Stimulated activated CD8-positive, alpha-beta memory T cell treated with anti-CD3 and anti-CD28 coated beads, Interleukin-7, amount 100 ng/mL, for 4 hours (primary cell): ENCODE measurements around the gene GPR55.

Source experiments
- DNase-seq, 2 donors: peaks; one replicate each; pipeline ENCODE4 v3.0.0-alpha.2; 2020; ENCODE audit warnings: low read depth in 2 of 2

Gene GPR55

DNA sequence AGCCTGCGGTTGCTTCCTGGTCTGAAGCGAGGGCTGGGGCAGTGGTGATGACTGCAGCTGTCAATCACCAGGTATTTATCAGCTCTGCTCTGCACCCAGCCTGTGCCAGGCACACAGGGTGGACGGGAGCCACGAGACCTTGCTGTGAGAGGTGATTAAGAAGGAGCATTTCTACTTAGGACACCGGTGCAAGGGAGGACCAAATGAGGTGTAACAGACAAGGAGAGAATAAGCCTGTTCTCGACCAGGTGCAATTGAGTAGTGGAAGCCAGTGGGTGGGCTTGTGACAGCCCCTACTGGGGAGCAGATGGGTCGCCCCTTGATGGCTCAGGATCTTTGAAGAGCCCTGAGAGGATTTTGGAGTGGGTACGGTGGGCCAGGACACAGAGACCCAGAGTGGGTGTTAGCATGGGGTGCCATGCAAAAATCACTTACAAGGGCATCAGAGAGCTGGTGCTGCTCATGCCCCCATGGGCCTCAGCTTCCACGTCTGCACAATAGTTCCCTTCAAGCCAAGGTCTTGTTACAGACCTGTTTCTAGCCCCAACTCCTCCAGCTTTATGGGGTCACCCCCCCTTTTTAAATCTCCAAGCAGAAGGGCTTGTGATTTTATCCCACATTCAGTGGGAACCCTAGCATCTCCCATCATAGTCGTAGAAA lies 24.6 kb downstream of the GPR55 start:
- DNase-seq: no peak

DNA sequence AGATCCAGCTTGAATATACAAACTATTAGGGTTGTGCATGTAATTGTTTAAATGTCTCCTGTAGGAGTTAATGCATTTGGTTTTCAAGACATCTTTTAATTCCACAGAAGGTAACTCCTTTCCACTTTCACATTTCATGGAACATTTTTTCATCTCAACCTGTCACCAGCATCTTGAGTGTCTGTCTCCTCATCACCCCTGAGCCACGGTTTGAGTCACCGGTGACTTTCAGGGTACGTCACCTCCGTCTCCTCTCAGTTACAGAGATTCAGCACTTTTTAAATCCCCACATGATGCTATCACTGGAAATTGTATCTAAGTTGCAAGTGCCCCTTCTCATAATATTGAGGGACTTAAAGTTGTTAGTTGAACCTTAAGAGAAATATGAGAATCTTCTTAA lies 25.3 kb downstream of the GPR55 start:
- no peak for DNase-seq

DNA sequence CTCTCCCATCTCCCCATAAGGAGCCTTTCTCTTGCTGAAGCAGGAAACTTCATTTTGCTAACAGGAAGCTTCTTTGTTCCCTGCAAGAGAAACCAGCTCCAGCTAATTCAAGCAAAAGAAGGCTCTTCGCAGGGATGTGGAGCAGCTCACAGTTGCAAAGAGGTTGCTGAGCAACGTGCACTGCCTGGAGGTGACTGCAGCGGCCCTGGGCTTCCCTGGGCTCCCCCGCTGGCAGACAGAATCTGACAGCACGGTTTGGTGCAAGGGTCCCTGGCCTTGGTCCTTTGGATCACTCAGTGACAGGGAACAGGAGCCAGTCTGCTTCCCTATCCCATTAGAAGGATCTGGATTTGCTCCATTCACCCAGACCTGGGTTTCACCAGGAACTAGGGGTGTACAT lies 25.8 kb downstream of the GPR55 start:
- DNase-seq: no peak

DNA sequence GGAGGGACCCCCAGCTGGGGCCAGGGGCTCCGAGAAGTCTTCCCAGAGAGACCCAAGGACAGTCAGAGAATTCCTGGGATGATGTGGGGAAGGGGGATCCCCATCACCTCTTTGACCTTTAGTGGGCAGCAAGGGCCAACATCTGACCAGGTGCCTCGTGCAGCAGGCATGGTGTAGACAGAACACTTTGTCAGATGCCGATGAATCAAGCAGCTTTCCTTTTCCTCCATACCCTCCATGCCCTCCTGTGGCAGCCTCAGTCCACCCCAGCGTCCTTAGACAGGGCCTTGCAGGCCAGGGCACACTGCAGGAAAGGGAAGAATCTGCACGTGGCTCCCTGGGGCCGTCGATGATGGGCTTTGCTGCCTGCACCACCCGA lies 26.3 kb downstream of the GPR55 start:
- DNase-seq: no peak

DNA sequence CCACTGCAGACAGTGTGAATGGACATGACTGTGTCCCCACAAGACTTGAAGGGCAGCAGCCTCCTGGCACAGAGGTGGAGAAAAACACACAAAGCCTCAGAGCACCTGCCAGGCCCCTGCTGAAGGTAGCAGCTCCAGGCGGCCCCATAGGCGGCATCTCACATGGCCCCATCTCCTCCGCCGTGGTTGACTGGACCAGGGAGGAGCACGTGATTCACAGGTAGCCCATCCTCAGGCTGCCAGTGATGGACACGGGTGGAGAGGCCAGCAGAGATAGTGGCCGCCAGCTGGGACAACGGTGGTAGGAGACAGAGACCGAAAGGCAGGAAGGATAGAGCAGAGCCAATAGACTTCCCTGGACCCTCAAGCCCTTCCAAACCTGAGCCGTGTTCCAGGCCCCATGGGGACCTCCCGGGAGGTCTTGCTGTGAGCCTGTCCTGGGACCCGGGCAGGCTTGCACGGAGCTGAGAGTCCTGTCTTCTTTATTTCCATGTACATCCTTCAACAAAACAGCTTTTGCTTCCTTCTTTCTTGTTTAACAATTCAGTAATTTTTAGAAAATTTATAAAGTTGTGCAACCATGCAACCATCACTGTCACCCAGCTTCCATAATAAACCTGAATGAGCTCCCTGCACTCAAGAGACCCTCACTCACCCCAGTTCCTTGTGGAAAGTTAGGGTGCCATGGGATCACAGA lies 26.9 kb downstream of the GPR55 start:
- no peak for DNase-seq

DNA sequence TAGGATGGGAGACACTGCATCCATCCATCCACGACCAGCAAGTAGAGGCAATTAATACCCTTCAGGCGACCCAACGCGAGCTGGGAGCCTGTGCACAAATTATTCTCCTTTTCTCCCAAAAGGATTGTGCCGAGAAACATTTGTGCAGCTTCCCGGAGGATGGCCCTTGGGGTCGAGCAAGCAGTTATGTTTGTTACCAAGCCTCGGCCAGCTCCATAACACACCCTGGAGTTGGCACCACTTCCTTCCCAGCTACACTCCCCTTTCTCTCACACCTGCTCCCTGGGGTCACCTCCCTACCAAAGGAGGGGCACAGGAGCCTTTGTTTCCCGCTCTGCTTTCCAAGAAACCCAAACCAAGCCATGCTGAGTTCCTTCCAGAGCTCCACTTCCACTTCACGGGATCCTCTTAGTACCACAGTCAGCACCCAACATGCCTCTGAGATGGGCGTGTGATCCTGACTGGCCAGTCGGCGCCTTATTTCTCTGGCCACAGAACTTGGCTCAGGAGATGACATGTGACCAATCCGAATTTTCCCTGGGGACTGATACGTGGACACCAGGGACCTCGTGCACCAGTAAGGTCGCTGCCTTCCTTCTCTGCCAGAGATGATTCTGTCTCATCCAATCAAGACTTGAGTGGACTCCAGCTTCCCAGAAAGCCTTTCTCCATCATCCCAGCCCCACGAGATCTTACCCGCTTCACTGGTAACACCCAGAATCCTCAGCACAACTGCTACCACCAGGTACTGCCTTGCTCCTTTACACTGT lies 28.5 kb downstream of the GPR55 start:
- no peak for DNase-seq

DNA sequence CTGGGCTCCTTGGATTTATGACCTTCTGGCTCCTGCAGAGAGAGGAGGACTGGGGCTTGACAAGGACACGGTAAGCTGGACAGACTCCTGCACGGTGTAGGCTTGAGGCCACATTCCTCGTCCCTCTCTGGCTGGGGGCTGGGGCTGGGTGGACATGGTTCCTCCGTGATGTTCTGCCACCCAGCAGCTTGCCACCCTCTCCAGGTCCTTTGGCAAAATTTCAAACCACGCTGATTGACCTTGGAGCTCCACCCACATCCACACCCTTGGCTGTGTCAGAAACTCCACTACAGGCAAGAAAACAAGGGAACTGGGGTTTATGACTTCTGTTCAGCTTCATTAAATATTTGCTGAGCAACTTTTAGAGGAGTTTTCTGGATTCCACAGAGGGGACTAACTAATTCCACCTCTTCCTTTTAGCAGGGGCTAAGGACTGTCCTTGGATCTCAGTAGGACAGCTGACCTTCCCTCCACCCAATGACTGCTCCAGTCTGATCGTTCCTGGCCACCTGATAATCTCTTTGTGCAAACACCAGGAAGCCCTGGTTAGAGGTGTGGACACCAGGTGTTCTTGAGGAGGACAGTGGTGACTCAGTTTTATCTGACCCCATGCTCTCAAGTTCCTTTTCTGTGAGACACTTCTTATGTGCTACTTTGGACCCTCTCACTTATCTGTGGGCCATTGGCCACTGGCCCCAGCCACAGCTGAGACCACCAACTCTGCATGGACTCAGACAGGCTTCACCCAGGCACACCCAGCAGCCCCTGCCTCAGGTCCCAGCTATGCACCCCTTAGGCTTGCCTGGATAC lies 29.3 kb downstream of the GPR55 start:
- no peak for DNase-seq

DNA sequence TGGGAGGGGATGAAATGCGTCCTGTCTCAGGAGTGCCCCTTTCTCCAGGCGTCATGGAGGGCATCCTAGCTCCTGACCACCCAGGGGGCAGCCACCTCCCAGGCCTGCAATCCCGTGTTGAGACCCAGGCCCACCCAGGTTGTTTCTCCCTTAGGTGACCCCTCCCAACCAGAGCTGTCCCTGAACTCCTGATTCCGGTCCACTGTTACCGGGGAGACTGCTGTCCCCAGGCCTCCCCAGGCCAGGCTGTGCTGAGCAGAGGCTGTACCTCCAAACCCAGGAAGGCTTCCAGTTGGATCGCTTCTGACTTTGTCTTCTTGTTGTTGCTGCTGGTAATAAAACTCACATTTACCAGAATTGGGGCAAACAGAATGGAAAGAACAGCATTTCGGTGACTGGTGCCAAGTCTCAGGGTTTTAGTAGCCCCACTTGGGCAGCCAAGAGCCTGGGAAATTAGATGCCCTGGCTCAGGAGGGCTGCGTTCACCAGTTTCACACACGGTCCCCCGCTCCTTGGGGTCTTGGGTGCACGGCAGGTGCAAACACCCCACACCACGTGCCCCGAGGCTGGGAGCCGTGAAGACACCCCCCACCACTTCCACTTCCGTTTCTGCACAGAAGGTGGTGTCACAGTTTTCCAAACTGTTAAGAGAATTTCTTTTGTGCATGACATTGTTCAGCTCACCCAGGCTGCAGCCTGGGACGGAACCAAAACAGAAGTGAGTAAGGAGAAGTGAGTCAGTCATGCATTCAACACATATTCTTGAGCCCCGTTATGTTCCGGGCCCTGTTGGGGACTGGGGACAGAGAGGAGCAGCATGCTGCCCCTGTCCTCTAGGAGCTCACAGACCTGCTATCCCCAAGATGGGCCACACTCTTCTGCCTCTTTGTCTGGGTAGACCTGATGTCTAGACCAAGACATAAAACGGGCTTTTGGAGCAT lies 30.9 kb downstream of the GPR55 start:
- DNase-seq: no peak

DNA sequence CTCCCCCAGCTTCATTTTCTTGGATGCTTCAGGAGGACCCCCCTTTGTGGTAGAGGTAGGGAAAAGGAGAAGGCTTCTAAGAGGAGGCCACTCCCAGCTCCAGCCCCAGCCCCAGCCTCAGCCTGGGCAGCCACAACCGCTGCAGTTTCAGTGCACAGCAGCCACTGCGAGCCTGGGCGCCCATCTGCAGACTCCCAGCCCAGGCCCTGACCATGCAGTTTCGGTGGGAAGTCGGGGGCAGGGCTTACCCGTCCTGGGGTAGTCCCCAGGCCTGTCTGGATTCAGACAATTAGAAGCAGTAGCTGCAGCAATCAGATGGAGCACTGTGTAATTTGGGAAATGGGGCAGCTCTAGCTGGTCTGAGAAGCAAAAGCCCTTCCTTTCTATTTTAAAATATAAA lies 31.7 kb downstream of the GPR55 start:
- no peak for DNase-seq

DNA sequence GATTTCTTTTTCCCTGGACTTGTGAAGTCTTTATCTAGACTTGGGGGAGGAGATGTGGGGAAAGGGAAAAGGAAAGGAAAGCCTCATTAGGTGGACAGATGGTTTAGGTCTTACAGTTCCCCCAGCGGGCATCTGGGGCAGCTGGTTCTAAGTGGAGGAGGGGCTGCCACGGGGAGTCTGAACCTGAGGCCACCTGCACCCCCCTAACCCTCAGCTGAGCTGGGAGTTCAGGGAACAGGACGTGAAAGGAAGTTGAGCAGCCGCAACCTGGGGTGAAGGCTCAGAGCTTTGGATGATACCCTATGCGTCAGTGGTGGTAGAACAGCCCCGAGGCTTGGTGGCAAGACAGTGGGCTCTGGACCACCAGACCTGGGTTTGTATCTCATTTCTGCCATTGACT lies 33.5 kb downstream of the GPR55 start:
- DNase-seq: no peak

DNA sequence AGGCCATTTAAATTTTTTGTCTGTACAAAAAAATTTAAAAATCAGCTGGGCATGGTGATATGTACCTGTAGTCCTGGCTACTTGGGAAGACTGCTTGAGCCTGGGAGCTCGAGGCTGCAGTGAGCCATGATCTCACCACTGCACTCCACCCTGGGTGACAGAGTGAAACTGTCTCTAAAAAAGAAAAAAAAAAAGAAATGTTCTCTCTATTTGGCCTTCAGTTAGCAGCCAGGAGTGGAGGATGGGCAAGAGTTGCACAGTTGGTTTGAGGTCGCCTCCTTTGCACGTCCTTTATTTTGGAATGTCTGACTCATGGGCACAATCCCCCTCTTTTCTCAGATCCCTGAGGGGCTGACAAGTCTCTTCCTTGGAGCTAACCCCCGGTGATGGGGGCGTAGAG lies 34.0 kb downstream of the GPR55 start:
- no peak for DNase-seq

DNA sequence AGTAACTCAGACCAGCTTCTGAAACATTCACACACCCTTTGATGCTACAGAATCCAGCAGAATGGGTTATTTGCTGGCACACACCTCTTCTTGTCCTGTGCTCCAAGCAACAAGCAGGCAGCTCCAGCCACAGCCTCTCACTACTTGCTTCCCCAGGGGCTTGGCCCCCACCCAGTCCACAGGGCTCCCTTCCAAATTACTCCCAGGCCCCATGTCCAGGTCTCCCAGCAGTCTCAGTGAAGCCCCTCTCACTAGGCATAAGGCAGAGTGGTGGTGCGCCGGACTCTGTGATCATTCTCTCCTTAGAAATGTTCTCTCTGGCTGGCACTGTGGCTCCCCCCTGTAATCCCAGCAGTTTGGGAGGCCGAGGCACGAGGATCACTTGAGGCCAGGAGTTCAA lies 34.4 kb downstream of the GPR55 start:
- DNase-seq: no peak

DNA sequence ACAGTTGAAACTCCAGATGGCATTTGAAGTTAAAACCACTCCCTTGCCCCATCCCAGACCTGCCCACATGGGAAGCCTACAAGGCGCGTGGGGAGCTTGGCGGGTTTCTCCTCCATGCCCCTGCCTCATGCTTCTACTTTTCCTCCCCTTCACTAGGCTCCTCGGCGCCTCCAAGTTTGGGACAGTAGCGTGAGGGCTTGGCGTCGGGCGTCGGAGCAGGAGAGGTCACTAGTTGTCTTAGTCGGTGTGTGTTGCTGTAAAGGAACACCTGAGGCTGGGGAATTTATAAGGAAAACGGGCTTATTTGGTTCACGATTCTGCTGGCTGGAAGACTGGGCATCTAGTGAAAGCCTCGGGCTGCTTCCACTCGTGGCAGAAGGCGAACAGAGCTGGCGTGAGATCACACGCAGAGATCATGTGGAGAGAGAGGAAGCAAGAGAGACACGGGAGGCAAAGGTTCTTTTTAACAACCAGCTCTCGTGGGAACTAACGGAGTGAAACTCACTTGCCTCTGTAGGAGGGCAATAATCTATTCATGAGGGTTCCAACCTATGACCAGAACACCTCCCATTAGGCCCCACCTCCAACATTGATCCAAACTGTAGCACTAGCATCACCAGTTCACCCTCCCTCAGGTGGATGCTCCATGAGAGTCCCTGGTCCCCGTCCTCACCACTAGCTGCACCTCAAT lies 35.0 kb downstream of the GPR55 start:
- no peak for DNase-seq

DNA sequence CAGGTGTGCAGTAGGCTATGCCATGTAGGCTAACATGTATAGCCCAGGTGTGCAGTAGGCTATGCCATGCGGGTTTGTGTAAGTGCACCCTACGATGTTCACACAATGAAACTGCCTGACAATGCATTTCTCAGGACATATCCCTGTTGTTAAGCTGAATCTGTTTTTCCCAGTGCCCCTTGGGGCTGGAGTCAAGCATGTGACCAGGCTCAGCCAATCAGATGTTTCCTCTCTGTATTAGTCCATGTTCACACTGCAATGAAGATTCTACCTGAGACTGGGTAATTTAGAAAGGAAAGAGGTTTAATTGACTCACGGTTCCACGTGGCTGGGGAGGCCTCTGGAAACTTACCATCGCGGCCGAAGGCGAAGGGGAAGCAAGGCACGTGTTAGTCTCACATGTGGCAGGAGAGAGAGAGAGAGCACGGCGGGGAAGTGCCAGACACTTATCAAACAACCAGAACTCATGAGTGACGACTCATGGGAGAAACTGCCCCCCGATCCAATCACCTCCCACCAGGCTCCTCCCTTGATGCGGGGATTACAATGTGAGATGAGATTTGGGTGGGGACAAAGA lies 36.1 kb downstream of the GPR55 start:
- no peak for DNase-seq

DNA sequence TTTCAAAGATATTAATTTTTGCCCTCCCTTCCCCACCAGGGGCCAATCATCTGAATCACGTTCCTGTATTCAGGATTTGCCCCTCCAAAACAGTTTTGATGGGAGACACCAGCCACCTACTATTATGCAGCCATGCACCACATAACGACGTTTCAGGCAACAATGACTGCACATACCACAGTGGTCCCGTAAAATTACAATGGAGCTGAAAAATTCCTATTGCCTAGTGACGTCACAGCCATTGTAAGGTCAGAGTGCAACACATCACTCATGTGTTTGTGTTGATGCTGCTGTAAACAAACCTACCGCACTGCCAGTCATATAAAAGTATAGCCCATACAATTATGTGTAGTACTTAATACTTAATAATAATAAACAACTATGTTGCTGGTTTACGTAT lies 37.7 kb downstream of the GPR55 start:
- no peak for DNase-seq

DNA sequence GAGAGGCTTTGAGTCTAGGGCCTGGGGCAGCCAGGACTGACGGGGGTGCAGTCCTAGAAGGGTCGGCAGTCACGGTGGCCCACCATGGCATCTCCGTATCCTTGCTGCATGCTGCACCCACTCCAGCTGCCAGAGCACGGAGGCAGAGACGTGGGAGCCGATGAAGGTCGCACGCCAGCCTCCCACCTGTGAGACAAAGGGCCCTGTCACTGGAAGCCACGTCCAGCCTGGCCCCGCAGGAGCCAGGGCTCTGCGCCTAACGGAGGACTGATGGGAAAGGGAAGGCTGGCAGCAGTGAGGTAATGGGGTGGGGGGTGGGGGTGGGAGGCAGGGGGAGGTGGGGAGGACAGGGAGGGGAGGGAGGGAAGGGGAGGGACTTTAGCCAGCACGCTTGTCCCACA lies 38.4 kb downstream of the GPR55 start:
- no peak for DNase-seq

DNA sequence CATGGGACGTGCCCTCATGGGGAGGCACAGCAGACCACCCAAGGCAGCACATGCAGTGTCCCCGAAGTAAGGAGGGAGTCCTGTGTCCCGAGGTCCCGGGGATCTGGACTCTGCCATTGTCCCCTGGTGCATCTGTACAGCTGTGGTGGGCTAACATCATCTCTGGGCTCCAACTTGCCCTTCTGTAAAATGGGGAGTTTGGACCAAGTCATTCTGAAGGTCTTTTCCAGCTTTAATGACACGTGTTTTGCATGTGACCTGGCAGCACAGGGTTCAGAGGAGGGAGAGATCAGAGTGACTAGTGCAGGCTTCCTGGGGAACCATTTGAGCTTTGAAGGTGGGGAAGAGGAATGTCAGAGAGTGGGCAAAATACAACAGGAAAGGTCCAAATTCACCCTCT lies 38.8 kb downstream of the GPR55 start:
- no peak for DNase-seq

DNA sequence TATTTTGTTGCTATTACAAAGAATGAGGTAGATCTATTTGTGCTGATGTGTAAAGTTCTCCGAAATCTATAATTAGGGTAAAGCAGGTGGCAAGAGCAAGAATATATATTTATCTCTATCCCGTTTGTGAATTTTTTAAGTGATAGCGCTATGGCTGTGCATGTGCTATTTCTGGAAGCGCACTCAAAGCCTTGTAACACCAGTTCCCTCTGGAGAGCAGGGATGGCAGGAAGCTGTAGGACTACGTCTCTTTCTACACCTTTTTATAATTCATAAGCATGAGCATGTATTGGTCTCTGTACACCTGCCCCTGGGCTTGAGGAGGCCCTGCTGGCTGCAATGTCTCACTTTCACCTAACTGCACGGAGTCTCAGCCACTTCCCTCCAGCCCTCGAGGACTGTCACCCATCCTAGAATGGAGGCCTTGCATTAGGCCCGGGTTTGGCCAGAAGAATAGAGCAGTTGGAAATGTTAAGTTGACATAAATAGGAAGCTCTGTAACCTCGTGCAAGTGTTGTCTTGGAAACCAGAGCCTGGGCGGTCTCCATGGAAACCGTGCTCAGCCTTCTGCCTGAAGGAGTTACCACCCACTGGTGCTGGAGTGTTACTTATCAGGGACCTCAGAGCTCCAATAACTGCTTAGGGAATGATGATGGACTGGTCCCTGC lies 39.4 kb downstream of the GPR55 start:
- no peak for DNase-seq

DNA sequence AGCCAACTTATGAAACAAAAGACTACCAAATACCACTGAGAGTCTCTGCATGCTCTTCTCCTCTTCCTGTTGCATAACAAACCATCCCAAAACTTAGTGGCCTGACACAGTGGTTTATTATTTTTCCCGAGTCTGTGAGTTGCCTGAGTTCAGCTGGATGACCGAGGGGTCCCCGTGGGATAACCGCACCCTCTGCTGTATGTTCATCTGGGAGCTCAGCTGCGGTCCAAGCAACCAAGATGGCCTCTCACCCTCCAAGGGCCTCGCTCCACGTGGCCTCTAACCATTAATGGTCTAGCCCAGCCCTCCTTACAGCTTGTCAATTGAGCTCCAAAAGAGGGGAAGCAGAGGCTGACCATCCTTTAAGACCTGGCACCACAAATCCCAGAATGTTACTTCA lies 43.2 kb downstream of the GPR55 start:
- DNase-seq: no peak

DNA sequence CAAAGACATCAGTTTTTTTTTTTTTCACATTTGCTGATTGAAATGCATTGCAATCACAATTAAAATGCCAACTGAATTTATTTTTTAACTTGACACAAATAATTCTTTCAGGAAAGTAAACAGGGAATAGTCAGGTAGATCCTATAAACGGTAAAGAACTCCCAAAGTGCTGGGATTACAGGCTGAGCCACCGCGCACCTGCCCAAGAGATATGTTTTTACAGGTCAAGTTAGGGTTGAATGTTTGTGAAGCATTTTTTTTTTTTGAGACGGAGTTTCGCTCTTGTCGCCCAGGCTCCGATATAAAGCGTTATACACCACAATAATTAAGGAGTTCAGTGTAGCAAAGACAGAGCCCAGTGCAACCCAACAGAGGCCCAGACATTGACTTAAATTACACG lies 45.2 kb downstream of the GPR55 start:
- DNase-seq: no peak
